Measurements from ENCODE around the gene BBLN.
A peak's percentile ranks its signal among the peaks of the same experiment; 100 is the strongest.
"Not testable (repeated sequence)": the region's sequence is repeated elsewhere in the genome, so short reads cannot be mapped to it uniquely, and the experiment has no call there.

The BBLN gene

DNA sequence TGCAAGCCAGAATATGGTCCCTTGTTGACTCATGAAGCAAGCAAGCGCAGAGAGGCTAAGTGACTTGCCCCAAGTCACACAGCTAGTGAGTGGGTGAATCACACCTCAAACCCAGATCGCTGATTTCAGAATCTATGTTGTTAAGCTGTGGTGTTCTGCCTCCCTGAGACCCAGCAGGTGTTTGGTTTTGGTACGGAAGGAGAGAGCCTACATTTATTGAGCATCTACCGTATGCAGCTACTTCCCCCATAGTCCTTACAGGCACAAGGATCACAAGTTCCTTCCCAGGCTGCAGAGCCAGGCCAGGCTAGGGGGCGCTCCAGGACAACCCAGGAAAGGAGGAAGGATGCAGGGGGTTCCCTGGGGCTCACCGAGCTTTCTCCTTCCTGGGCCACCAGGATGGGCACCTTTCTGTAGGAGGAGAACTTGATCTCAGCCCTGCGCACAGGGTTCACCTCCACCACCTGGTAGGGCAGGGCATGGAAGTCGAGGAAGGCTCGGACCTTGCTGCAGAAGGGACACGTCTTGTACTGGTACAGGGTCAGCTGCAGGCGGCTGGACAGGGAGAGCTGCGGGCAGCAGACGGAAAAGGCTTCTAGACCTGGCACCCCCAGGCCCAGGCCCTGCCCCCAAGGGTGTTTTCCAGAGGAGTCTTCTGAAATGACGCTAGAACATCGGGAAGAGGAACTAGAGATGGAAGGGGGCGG is 35.0 kb upstream of the BBLN start:
- peak; percentile 22 for DNase-seq

DNA sequence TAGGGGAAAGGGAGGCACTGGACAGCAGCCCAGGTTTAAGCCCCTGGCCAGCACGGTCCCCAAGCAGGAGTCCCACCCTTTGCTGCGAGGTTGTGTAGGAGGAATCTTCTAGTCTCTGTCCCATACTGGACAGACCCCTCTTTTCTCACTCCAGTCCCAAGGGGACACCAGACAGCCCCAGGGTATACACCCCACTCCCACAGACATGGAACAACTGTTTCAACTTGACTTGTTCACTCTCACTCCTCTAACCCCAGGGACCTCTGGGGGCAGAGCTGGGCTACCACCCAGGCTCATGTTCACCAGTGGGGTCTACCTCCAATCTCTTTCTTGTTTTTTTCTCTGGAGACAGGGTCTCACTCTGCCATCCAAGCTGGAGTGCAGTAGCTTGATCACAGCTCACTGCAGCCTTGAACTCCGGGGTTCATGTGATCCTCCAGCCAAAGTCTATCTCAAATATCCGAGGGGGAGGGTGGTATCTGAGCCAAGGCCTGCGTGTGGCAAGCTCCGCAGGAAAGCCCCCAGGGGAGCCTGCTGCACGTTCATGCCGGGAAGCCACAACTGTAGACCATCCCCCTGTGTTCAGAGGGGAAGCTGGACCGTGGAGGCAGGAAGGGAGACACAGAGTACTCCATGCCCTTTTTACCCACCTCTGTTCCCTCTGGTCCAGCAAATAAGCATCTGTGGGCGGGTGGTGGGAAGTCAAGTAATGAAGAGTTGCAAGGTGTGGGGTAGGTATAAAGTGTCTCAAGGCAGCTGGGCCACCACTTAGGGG is 34.3 kb upstream of the BBLN start:
- no peak for DNase-seq

DNA sequence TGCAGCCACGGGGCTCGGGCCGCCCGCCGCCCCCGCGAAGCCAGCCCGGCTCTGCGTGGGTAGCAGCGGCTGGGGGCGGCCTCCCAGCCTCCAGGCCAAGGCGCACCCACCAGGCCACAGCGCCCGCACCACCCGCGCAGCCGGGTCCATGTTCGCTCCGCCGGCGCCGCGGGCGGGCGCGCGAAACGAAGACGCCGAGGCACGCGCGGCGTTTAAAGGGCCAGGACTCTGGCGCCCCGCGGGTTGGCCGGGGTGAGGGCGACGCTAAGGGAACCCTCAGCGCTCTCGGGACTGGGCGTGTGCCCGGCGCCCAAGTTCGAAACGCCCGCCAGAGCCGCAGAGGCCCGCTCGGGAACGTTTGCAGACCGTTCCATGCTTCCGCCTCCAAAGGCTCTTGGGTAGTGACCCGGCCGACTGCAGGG is 32.5 kb upstream of the BBLN start, which contains the start of gene PTGES2:
PTGES2 (minus strand) TSS at position 162 of the 422 bp plus-strand sequence; CDS start at position 150, 12 bp downstream.
- peak; percentile 86 for DNase-seq

DNA sequence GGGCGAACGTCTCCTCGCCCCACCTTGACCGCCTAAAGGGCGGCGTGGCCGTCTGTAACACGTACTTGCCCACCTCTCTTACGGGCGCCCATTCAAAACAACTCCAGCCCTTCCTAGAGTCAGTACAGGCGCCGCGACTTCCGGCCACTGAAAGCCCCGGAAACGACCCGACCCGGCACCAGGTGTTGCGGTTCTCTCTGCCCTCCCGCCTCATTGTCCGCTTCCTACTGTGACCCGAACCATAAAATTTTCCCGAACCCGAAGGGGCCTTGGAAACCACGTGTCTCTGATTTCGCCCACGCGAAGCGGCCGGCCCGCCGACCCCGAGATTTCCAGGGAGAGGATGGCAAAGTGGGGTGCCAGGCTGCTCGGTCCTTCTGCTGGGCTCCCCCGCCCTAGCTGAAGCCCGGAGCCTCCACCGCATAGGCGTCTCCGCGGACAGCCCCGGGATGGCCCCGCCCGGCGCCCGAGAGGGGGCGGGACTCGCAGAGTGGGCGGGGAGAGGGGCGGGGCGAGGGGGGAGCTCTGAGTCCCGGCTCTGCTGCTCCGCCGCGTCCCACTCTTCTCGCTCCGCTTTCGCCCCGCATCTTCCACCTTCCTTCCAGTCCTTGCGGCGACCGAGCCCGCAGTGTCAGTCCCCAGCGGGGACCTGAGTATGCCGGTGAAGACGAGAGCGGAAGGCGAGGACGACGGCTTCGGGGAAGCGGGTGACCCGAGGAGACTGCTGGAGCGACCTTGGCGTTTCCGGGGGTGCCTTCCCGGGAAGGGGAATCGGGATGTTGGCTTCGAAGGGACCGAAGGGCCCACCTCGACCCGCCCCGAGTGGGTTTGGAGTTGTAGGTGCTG is 31.9 kb upstream of the BBLN start:
- DNase-seq: peak; percentile 93

DNA sequence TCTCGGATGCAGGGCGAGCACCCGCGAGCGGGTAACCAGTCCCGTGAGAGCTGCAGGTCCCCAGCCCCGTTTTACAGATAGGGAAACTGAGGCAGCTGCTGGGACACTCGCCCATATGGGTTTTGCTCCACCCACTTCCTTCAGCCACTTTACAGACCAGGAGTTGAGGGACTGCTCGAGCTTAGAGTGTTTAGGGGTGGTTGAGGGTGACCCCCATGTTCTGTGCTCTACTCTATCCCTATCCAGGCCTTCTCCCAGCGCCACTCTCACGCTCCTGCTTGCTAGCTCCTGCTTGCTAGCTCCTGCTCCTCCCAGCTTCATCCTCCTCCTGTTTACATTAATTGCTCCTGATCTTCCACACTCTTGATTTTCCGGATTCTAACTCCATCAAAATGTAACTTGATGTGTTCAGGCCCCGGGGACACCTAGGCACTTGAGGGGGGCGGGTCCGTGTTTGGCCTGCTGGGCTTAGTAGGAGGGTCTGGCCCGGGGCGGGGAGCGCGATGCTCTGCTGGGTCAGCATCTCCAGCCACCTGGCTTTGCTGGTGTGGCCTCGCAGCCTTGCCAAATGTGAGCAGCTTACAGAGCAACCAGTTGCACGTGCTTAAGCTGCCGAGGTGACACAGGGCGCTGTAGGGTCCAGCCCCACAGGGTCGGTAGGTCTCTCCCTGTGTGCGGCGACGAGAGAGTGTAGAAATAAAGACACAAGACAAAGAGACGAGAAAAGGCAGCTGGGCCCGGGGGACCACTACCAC is 31.1 kb upstream of the BBLN start:
- no peak for DNase-seq

DNA sequence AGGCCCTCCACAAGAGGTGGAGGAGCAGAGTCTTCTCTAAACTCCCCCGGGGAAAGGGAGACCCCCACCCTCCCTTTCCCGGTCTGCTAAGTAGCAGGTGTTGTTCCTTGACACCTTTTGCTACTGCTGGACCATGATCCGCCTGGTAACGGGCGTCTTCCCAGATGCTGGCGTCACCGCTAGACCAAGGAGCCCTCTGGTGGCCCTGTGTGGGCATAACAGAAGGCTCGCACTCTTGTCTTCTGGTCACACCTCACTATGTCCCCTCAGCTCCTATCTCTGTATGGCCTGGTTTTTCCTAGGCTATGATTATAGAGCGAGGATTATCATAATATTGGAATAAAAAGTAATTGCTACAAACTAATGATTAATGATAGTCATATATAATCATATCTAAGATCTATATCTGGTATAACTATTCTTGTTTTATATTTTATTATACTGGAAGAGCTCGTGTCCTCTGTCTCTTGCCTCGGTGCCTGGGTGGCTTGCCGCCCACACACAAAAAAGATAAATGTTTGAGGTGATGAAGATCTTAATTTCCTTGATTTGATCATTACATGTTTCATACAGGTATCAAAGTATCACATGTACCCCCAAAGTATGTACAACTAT is 30.0 kb upstream of the BBLN start:
- not testable (repeated sequence) for DNase-seq

DNA sequence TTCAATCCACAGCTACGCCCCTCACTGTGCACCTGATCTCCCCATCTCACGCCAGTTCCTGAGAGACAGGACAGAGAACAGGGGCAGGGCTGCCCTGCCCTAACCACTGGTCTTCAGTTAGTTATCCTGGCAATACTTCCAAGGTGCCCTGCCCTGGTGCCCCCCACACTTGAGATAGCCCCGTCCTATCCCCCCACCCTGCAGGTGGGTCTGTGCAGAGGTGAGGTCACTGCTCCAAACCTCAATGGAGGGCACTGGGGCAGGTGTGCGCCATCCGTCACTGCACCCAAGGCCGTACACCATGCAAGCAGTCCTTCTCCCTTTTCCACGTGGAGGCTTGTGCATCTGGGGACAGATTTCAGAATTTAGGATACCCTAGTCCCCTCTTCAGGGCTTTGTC is 29.4 kb upstream of the BBLN start:
- not testable (repeated sequence) for DNase-seq

DNA sequence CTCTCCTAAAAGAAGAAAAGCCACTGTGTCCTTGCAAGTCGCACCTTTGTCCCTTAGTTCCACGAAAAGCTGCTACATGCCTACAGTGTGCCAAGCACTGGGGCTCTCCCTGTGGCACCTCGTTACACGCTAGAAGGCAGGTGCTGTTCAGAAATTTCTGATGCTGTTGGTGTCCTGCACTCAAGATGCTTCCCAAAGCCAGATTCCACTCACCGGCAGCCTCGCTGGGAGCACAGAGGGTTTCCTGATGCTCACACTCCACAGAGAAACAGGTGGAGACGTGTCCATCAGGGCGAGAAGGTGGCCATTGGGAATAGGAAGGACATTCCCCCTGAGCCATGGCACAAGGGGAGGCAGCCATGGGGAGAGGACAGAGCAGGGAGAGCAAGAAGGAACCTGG is 28.7 kb upstream of the BBLN start:
- DNase-seq: not testable (repeated sequence)

DNA sequence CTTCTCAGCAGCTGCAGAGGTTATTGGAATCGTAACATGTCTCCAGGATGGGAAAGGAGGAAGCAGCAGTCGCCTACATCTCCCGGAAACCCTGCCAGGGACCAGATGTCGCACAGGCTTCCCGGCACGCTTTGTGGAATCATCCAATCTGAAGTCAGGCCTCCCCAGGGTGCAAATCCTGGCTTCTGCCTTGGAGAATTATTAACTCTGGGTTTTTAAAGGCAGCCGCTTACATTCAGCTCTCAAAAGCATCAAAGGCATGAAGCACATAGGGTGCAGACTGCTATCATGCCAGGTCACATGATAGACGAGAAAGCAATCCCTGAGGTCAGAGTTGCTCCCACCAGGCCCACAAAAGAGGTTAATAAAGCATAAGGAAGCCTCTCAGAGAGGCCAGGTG is 27.9 kb upstream of the BBLN start:
- not testable (repeated sequence) for DNase-seq

DNA sequence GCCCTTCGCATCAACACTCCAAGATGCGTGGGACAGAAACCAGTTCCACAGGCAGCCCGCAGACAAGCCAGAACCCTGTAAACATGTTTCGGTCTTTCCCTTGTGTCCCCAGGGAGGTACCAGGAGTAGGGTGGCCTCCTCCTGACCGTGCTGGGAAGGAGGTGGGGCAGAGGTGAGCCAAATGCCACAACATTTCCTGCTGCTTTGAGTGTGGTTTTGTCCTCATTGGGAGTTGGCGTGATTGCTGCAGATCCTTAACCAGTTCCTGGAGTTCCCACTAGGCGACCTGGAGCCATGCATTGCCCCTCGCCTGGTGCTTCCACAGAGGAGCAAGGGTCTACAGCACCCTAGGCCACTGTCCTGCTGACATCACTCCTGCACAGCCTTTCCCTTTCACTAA is 24.5 kb upstream of the BBLN start:
- not testable (repeated sequence) for DNase-seq

DNA sequence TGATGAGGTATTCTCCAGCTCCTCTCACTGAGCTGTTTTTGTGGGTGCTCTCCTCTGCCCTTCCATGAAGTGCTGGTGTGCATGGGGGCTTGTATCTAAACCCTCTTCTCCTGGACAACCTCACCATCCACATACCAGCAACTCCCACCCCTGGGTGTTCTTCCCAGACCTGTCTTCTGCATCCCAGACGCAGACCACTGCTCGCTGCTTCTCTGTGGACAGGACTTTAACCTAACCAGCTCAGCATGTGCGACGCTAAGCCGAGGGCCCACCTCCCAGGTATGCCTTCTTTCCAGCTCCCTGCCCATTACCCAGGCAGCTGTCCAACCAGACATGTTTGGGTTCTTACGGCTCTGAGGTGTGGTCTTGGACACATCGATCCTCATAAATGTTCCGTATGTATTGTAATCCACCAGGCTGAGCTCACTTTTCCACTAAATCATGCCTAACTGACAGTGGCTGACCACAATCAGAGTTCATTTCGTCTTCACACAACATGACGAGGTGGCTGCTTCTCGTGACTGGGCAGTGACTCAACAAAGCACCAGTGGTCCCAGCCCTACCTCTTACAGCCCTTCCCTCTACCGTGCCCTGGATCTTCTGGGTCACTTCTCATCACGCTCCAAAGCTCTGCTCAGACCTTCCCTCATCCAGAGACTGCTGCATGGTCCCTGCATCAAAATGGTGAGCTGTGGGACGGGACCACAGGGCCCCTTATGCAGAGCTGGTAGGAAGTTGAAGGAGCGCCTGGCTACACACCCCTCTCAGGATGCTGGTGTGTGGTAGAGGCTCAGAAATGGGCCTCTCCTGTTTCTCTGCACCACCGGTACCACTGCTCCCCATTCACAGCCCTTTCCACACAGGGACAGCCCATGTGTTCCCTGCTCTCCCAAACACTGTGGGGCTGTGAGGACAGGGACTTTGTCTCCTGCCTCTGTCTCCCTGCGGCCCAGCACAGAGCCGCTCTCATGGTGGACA is 23.0 kb upstream of the BBLN start:
- no peak for DNase-seq

DNA sequence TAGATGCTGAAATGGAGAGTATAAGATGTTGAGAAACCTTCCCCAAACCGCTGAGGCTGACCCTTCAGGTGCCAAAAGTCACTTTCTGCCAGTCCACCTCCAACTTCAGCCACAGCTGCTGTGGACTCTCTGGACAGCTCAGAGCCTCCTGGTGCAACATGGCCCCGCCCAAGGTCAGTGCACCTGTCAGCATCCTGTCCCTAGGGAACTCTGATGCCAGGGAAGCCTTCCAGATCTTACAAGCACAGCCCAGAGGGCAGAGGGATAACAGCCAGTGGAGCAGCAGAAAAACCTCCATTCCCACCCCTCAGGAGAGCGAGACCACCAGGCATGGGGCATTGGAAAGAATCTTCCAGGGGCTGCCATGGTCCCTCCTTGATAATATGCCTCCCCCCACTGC is 22.1 kb upstream of the BBLN start:
- DNase-seq: no peak

DNA sequence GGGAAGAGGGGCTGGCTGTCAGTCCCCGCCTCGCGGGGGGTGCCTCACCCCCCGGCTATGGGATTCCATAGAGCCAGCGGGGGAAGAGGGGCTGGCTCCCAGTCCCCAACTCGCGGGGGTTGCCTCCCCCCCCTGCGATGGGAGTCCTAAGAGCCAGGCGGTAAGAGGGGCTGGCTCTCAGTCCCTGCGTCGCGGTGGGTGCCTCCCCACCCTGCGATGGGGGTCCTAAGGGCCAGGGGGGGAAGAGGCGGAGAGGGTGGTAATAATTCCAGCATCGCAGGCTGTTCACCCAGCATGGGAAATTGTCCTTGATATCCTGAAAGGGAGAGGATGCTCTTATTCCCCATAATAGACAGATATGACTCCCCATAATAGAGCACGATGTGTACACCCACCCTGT is 20.4 kb upstream of the BBLN start:
- no peak for DNase-seq

DNA sequence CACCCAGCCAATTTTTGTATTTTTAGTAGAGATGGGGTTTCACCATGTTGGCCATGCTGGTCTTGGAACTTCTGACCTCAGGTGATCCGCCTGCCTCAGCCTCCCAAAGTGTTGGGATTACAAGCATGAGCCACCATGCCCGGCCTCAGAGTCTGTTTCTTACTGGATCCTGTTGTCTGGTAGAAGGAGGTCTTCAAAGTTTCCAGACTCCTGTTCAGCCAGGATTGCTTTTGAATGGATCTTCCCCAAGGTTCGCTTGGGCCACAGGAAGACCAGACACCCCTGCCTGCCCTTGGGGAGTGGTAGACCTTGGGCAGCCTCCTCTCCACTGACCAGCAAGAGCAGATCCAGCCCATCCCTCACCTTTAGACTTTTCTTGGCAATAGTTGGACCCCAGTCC is 18.5 kb upstream of the BBLN start:
- no peak for DNase-seq

DNA sequence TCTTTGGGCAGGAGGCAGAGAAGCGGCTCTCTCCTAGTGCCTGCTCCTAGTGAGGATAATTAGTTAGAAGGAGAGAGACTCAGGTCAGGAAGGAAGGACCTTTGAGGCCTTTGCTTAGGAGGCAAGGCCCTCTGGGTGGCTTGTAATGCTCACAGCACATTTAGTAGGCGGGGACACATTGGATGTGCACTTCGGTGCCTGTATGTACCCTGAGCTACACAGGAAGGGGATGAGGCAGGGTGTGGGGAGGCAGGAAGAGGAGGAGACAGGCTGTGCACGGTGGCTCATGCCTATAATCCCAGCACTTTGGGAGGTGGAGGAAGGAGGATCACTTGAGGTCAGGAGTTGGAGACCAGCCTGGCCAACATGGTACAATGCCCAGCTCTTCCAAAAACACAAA is 18.0 kb upstream of the BBLN start:
- no peak for DNase-seq

DNA sequence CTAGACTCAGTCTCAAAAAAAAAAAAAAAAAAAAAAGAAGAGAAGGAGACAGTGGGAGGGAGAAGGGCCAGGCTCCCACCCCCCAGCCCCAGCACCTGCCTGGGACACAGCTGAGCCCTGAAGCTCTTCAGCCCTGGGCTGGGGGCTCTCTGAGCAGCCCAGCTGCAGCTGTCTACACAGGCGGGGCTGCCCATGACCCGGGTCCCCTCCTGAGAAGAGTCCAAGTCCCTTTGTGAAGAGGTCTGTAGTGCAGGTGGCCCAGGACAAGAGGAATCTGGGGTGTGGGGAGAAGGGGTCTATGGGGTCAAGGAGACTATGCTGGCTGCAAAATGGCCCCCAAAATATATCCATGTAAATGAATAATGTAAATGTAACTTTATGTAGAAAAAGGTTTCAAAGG is 17.5 kb upstream of the BBLN start:
- DNase-seq: no peak

DNA sequence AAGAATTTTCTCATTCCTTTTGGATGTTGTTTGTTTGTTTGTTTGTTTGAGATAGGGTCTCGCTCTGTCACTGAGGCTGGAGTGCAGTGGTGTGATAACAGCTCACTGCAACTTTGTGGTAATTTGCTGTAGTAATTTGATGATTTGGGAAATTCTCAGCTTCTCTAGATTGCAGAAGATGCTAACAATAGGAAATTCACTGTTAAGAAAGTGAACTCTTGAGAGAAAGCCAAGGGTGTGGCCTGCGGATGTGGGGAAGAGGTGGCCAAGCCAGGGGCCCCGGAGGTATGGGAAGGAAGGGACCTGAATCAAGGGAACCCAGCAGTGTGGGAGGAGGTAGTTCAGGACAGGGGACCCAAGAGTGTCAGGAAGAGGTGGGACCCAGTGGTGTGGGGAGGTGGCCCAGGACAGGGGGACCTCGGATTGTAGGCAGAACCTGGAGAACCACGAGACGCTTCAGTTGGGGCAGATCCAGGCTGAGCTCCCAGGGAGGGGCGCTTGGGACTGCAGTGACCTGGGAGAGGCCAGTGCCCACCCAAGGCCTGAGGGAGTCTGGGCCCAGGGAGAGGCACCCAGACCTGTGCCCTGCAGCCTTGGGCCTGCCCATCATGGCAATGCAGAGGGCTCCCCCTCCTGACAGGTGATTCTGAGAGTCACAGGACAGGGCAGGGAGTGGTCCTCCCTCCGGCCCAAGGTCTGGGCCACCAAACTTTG is 16.4 kb upstream of the BBLN start:
- no peak for DNase-seq

DNA sequence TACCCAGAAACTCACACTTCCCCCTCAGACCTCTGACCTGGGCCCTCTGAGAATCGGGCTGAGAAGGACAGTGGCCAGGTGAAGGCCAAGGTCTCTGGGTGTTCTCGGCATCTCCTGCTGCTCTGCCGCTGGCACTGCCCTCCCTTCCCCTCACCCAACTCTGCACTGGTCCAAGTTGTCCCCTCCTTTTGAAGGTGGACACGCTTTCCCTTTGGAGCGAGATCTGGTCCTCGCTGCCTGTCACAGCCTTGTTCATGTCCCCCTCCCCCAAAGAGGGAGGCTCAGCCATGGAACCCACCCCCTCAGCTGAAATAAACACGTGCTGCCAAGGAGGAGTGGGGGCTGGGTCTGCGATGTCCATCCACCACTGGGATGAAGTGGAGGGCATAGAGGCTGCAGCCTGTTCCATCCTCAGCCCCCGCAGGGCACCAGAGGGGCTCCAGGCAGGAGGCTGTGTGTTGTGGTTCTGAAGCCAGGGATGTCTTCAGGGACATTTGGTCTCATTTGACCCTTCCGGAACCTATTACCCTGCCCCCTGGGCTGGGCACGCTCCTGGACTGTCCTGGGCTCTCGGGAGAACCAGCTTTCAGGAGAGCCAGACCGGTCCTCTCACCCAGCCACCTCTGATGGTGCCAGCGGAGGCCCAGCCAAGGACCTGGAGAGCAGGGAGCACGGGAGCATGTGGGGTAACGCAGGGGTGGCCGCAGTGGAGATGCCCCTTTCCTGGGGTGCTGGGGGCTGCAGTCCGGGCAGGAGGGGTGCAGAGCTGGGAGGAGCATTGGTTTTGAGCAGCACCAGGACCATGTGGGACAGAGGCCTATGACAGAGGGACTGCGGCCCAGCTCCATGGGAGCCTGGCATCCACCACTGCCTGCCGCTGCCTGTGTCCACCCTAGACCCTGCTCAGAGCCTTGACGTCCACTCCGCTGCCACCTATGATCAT is 15.6 kb upstream of the BBLN start:
- no peak for DNase-seq

DNA sequence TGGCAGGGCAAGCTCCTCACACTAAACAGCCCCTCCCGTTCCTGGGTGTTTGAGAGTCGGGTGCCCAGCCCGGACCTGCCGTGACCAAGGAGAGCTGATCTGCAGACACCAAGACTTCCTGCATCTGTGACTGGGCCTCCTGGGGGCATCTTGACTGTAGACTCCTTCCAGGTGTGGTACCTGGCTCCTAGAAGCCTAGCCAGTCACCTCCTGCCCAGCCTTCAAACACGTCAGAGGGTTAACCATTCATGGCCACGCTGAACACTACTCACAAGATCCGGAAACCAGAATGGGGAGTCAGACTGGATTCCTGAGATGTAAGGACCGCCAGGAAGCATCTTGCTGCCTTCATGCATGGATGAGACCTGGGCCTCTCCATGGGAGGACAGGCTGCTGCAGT is 14.5 kb upstream of the BBLN start:
- DNase-seq: no peak

Data from NCI-H345 (cell line).